Measurements from ENCODE around the gene NAT8L.

DNA sequence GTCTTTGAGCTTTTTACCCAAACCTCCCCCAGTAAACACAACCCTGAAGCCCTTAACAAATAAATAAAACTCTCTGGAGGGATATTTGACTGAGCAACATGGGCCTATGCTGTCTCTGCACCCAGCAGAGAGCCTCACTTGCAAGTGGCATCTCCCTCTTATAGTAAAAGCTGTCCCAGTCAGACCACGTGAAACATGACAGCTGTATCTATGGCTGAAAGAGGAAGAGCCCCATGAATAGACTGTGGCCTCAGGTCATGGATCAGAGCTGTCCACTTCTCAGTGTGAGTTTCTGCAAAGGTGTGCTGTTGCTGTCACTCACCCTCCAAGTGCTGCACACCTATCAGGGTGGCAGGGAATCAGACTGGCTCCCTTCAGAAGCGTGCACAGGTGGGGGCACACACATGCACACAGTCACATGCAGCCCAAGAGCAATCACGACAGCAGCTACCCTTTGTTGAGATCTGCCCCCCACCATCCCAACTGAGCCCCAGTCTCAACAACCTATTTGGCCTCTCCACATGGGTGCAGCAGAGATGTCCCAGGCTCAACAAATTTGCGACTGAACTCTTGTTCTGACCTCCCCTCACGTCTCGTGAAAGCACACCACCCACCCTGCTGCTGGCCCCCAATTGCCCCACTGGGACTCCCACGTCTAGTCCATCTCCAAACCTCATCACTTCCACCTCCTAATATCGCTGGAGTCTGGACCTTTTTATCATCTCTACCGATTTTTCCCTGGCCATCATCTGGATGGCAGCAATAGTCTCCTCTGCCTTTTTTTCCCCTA, 45.6 kb downstream of the NAT8L start:
- TF ChIP-seq POLR2A (IDR thresholded peaks at IDR 0.05): no peak
- TF ChIP-seq, protein P1, sequence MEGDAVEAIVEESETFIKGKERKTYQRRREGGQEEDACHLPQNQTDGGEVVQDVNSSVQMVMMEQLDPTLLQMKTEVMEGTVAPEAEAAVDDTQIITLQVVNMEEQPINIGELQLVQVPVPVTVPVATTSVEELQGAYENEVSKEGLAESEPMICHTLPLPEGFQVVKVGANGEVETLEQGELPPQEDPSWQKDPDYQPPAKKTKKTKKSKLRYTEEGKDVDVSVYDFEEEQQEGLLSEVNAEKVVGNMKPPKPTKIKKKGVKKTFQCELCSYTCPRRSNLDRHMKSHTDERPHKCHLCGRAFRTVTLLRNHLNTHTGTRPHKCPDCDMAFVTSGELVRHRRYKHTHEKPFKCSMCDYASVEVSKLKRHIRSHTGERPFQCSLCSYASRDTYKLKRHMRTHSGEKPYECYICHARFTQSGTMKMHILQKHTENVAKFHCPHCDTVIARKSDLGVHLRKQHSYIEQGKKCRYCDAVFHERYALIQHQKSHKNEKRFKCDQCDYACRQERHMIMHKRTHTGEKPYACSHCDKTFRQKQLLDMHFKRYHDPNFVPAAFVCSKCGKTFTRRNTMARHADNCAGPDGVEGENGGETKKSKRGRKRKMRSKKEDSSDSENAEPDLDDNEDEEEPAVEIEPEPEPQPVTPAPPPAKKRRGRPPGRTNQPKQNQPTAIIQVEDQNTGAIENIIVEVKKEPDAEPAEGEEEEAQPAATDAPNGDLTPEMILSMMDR (IDR thresholded peaks at IDR 0.05): no peak
